Measurements from ENCODE around the gene CDH4.

GRCh38 chr20:61958773-61959700 lies 707.0 kb downstream of the CDH4 start:
- TF ChIP-seq, protein P1, sequence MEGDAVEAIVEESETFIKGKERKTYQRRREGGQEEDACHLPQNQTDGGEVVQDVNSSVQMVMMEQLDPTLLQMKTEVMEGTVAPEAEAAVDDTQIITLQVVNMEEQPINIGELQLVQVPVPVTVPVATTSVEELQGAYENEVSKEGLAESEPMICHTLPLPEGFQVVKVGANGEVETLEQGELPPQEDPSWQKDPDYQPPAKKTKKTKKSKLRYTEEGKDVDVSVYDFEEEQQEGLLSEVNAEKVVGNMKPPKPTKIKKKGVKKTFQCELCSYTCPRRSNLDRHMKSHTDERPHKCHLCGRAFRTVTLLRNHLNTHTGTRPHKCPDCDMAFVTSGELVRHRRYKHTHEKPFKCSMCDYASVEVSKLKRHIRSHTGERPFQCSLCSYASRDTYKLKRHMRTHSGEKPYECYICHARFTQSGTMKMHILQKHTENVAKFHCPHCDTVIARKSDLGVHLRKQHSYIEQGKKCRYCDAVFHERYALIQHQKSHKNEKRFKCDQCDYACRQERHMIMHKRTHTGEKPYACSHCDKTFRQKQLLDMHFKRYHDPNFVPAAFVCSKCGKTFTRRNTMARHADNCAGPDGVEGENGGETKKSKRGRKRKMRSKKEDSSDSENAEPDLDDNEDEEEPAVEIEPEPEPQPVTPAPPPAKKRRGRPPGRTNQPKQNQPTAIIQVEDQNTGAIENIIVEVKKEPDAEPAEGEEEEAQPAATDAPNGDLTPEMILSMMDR (conservative IDR thresholded peaks at IDR 0.05; ENCODE audit: low read length), result no peak
- no peak for TF ChIP-seq EZH2phosphoT487 (IDR thresholded peaks at IDR 0.05; ENCODE audit: borderline replicate concordance, low read depth, low read length)

Data from OCI-LY7 (cell line).